GM18505 (cell line): ENCODE measurements around the gene MLLT10.
"Not testable (repeated sequence)": the region's sequence is repeated elsewhere in the genome, so short reads cannot be mapped to it uniquely, and the experiment has no call there.

Source experiments
- ATAC-seq: cut with Tn5 transposase; IDR thresholded peaks from one replicate; pipeline ENCODE4 v1.9.1; 2021; ENCODE audit not compliant: unreplicated experiment
- POLR2A ChIP-seq: IDR thresholded peaks from 4 replicates; pipeline ENCODE4 v1.6.1; 2011; ENCODE audit warnings: borderline replicate concordance; ENCODE audit not compliant: insufficient read depth, insufficient read length; ENCODE audit errors: extremely low read depth

Gene MLLT10

DNA sequence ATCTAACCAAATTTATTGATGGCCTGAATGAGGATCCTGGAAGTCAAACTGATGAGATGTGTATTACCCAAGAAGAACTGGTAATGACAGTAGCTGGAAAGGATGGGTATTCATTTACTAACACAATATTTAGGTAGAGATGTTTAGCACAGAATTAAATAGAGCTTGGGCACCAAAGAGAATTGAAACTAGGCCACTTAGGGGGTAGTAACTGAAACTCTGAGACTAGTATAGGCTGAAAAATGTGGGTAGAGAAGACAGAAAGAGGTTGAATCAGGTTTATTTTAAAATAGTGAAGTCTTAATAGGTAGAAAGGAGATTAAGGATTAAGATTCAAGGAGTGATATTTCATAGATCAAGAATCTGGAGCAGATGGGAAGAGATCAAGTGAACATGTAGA is 155.8 kb downstream of the MLLT10 start:
- peak; percentile 59 for ATAC-seq

DNA sequence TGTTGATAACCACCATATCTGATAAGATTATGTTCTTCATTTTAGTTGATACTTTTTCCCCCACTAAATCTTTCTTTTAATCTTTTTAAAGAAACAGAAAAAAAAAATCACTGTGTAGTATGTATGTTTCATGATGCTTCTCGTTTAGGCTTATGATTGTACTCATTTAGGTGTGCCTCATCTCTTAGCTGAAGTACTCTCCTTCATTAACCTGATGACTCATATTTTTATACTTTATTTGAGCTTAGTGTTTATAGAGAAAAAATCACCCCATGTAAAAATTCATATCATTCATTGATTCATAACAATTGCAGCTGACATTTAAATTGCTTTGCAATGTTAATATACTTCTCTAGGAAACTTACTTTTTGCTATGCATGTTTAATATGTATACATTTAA is 158.9 kb downstream of the MLLT10 start:
- ATAC-seq = no peak
- no peak for TF ChIP-seq POLR2A

More for the DNA sequence above, 155.8 kb downstream of the MLLT10 start:
- TF ChIP-seq POLR2A = no peak

DNA sequence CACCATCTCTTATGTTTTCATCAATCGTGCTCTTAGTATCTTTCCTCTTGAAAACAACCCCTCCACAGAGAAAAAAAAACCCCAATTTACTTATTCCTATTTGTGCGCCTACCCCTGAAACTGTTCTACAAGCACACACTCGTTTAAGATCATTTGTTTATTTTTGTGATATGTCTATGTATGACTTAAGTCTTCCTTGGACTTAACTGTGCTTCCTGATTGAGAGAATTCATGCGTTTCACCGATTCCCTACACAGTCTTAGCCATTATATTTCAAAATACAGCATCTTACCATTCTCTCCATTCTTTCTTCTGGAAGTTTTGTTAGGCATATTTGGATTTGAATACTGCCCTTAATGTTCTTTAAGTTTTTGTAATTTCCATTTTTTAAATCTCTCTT is 159.4 kb downstream of the MLLT10 start:
- no peak for TF ChIP-seq POLR2A
- no peak for ATAC-seq

DNA sequence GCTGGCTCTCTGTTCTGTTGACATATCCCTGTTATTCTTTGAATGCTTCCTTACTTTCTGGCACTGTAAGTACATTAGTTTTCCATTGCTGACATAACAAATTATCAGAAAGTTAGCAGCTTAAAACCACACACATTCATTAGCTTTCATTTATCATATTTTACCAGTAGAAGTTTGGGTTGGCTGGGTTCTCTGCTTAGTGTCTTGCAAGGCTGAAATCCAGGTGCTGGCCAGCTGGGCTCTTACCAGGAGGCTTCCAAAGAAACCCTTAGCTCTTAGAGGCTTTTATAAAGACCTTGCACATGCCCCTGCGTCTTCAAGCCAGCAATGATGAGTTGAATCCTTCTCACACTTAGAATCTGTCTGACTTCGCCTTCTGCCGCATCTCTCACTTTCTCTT is 160.6 kb downstream of the MLLT10 start:
- TF ChIP-seq POLR2A = no peak
- no peak for ATAC-seq

DNA sequence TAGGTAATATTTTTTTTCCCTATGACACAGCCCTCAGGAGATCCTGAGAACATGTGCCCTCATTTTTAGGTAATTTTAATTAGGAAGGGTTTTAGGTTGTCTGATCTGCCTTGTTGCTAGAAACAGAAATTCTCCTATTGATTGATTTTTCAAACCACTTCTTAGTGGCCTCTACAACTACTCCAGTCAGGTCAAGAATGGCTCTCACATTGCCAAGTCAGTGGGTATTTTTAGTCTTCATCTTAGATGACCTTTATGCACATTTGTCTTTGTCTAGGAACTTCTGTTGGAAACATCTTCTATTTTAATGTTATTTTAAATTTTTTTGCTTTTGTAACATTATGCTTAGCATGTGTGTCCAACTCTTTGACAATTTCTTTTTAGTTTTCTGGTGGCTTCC is 162.3 kb downstream of the MLLT10 start:
- no peak for ATAC-seq
- no peak for TF ChIP-seq POLR2A

DNA sequence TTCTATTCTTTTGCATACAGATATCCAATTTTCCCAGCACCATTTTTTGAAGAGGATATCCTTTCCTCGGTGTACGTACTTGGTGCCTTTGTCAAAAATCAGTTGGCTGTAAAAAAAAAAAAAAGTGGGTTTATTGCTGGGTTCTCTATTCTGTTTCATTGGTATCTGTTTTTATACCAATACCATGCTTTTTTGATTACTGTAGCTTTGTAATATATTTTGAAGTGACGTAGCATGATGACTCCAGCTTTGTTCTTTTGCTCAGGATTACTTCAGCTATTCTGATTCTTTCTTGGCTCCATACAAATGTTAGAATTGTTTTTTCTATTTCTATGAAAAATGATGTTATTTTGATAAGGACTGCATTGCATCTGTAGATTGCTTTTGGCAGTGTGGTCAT is 165.5 kb downstream of the MLLT10 start:
- no peak for ATAC-seq
- TF ChIP-seq POLR2A = no peak

DNA sequence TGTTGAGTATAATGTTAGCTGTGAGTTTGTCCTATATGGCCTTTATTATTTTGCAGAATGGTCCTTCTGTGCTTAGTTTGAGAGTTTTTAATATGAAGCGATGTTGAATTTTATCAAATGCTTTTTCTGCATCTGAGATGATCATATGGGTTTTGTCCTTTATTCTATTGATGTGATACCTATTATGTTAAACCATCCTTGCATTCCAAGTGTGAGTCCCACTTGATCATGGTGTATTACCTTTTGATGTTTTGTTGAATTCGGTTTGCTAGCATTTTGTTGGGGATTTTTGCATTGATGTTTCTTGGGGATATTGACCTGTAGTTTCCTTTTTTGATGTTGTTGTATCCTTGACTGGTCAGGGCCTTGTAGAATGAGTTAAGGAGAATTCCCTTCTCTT is 166.4 kb downstream of the MLLT10 start:
- no peak for ATAC-seq
- TF ChIP-seq POLR2A = no peak

DNA sequence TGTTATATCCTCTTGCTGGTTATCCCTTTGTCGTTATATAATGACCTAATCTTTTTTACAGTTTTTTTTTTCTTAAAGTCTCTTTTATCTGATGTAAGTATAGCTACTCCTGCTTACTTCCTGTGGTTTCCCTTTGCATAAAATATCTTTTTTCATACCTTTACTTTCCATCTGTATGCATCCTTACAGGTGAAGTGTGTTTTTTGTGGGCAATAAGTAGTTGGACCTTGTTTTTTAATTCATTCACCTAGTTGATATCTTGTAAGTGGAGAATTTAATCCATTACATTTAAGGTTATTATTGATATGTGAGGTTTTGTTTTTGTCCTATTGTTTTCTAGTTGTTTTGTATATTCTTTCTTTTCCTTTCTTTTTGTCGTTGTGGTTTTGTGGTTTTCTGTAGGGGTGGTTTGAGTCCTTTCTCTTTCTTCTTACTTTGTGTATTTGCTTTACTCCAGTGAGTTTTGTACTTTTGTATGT is 168.6 kb downstream of the MLLT10 start:
- no peak for TF ChIP-seq POLR2A
- peak; percentile 81 for ATAC-seq

DNA sequence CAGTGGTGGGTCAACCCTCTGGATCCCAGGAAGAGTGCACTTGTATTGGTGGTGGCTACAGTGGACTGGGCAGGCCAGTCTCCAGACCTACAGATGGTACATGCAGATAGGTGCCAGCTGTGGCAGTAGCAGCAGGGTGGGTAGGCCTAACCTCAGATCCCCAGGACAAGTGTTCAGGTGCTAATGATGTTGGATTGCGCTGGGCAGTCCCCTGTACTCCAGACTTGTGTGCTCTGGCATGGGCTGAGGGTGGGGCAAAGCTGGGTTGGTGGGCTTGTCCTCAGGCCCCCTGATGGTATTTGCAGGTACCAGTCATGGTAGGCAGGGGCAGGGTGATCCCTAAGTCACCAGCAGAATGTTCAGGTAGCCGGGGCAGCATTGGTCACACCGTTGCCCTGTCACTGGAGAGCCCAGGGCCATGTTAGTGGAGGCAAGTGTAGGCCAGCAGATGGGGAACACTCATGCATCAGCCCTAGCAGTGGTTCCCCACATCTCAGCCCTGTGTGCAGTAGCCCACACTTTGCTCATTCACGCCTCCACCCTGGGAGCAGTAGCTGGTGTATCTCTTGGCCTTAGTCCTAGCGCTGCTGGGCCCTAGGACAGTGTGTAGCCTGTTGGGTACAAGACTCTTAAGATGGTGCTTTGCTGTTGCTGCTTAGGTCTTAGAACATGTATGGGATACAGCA is 171.3 kb downstream of the MLLT10 start:
- no peak for ATAC-seq
- TF ChIP-seq POLR2A = no peak

DNA sequence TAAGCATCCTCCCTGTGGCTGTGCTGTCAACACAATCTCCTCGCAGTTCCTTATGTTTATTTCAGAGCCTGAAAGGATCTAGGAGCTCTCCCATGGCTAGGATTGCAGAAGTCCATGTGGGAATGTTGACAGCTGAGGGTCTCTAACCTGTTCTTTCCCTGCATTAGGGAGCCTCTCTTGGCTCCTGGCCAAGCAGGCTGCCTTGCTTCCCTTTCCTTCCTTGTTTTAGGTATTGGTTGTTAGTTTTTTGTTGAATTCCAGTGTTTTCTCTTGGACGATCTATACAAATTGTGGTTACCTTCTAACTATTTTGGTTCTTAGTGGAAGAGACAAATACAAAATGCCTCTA is 171.8 kb downstream of the MLLT10 start:
- ATAC-seq = no peak
- TF ChIP-seq POLR2A = no peak

DNA sequence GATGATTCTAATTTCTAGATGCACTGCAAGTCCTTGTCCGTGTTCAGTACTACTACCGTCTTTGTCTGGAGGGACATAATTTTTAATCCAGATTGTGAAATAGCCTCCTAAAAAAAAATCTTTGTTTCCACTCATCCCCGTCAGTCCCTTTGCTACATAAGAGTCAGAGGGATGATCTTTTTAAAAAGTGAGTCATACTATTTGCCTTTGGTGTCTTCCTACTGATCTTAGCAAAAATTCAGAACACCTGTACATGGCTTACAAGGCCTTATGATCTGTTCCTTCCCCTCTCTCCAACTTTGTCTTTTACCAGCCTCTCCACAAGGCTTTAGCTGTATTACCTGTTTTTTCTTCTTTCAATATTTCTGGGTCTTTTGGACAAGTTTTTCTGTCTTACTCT is 173.5 kb downstream of the MLLT10 start:
- TF ChIP-seq POLR2A = no peak
- no peak for ATAC-seq

DNA sequence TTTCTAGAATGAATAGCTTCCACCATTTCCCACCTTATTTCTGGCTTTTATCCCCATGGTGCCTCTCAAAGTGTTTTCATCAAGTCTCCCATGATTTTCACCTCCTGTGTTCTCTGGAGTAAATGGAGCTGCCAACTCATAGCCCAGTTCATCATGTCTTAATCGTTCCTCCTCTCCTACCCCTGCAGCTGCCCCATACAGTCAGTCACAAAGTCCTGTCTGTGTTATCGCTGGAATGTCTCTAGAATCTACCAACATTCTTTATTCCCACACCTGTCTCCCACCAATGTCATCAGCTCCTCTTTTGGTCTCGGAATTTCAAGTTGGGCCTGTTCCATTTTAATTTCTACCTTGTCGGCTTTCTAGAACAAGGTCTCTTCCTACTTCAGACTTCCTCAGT is 178.9 kb downstream of the MLLT10 start:
- ATAC-seq = no peak
- no peak for TF ChIP-seq POLR2A

DNA sequence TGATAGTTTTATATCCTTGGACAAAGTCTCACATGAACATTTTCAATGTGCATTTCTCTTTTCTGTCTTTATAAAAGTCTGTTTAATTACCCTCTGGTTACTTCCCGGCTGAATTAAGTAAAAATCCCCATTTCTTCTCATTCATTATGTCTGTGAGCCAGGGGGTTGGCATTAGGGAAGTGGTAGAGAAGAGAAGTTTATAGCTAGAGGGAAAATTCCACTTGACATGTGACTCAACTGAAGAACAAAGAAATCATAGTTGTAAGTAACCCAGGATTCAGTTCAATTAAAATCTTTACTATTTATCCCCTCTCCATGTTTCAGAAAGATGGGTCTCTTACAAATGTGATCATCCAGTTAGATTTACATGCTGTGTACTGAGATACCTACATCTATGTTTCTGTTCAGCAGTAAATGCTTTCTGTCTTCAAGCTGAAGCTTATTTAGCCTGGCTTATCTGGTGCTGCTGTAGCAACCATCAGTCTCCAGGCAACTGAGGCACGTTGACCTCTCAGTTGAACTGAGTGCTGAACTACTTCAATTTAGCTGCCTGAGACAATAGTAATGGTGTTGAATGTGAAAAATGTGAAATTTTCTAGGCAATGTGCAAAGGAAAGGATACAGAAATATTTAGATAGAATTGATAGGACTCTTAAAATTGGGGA is 181.6 kb downstream of the MLLT10 start:
- no peak for TF ChIP-seq POLR2A
- no peak for ATAC-seq

DNA sequence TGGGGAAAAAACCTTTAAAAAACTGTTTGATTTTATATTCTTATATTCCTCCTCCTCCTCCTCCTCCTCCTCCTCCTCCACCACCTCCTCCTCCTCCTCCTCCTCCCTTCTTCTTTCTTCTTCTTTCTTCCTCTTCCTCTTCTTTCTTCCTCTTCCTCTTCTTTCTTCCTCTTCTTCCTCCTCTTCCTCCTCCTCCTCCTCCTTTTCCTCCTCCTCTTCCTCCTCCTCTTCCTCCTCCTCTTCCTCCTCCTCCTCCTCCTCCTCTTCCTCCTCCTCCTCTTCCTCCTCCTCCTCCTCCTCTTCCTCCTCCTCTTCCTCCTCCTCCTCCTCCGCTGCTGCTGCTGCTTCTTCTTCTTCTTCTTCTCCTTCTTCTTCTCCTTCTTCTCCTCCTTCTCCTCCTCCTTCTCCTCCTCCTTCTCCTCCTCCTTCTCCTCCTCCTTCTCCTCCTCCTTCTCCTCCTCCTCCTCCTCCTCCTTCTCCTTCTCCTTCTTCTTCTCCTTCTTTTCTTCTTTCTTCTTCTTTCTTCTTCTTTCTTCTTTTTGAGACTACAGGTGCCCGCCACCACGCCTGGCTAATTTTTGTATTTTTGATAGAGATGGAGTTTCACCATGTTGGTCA is 183.5 kb downstream of the MLLT10 start:
- not testable (repeated sequence) for ATAC-seq
